Natural killer cell (primary cell): ENCODE measurements around the gene PIK3C2G. TPM values are rescaled to one million over a fixed set of nuclear protein-coding genes. Genes with fewer than 3 reads are reported as not detected.

Experiments
- ATAC-seq, 3 donors: fragments of 150-1000 bp in 2 of 3; fragments of 200-7000 bp in 1 of 3; cut with Tn5 transposase; 1 replicate in 1 of 3; 2 replicates in 2 of 3; pipeline ENCODE4 v1.10.0; 2021; ENCODE audit warnings: mild to moderate bottlenecking in 2 of 3, moderate library complexity in 2 of 3
- DNase-seq, 2 donors: peaks; one replicate each; pipeline versions ENCODE4 v3.0.0 to v3.0.0-alpha.2; 2013 to 2021; ENCODE audit warnings: mixed read lengths in 1 of 2
- H3K27ac ChIP-seq: one replicate; pipeline ENCODE4 v1.5.1; 2013; ENCODE audit warnings: mild to moderate bottlenecking, low read length
- H3K27me3 ChIP-seq: one replicate; pipeline ENCODE4 v1.6.1; 2013; ENCODE audit warnings: low read length; ENCODE audit not compliant: control insufficient read depth, insufficient read depth
- H3K36me3 ChIP-seq: one replicate; pipeline ENCODE4 v1.6.1; 2013; ENCODE audit warnings: low read length; ENCODE audit not compliant: control insufficient read depth, insufficient read depth
- H3K4me1 ChIP-seq: one replicate; pipeline ENCODE4 v1.6.1; 2013; ENCODE audit warnings: low read length; ENCODE audit not compliant: control insufficient read depth, insufficient read depth
- H3K4me3 ChIP-seq: one replicate; pipeline ENCODE4 v1.5.1; 2013; ENCODE audit warnings: low read length
- H3K9me3 ChIP-seq: one replicate; pipeline ENCODE4 v1.6.1; 2013; ENCODE audit warnings: low read length; ENCODE audit not compliant: control insufficient read depth, insufficient read depth
- H3K27ac Mint-ChIP-seq, 2 donors: one replicate each; pipeline ENCODE4 v1.8.0; 2022; ENCODE audit warnings: mild to moderate bottlenecking in 2 of 2, mixed read lengths in 2 of 2, moderate library complexity in 1 of 2
- H3K27me3 Mint-ChIP-seq, 2 donors: one replicate each; pipeline ENCODE4 v1.8.0; 2022; ENCODE audit warnings: low read depth in 2 of 2, mixed read lengths in 2 of 2
- H3K36me3 Mint-ChIP-seq: one replicate; pipeline ENCODE4 v1.8.0; 2022; ENCODE audit warnings: mixed read lengths
- H3K4me1 Mint-ChIP-seq, 2 donors: one replicate each; pipeline ENCODE4 v1.8.0; 2022; ENCODE audit warnings: mixed read lengths in 2 of 2
- H3K4me3 Mint-ChIP-seq: one replicate; pipeline ENCODE4 v1.8.0; 2022; ENCODE audit warnings: mild to moderate bottlenecking, moderate library complexity, mixed read lengths
- H3K9me3 Mint-ChIP-seq, 2 donors: one replicate each; pipeline ENCODE4 v1.8.0; 2022; ENCODE audit warnings: mixed read lengths in 2 of 2
- CTCF ChIP-seq: fragments of 200-600 bp; IDR thresholded peaks from one replicate; pipeline ENCODE4 v1.8.0; 2022; ENCODE audit warnings: antibody characterized with exemption
- WGBS: methylation state at CpG from one replicate; pipeline ENCODE4 v1.1.7; 2013; ENCODE audit warnings: missing lambda C conversion rate; ENCODE audit not compliant: insufficient coverage; 5-methylcytosine and 5-hydroxymethylcytosine counted together
- intact Hi-C: fragments of 100-400 bp; cut with micrococcal nuclease; formaldehyde crosslinking; loops from one replicate; pipeline ENCODE4 v1.14.2; 2022
- total RNA-seq, 4 donors: library from RNA; stranded (reverse); fragments of 120-200 nt in 1 of 4; gene quantifications; one replicate each; pipeline versions ENCODE4 v1.2.3 to v1.2.4, GENCODE V29; 2013 to 2022

PIK3C2G gene
- total RNA-seq, 3 donors from 2014 or later (not counting 1 experiment from before 2014, with no cell fraction given) = not detected

- H3K27me3 Mint-ChIP-seq = no peaks in the 10 kb centered on the region
- intact Hi-C loops = no loop called here
- no peak overlapping the region for H3K4me3 Mint-ChIP-seq
- H3K4me1 Mint-ChIP-seq = no peaks in the 10 kb centered on the region
- no peaks in the 10 kb centered on the region for H3K36me3 Mint-ChIP-seq
- no peak overlapping the region for H3K27ac Mint-ChIP-seq
- TF ChIP-seq CTCF = no peak
- H3K4me1 ChIP-seq = no peaks in the 10 kb centered on the region
- no peak overlapping the region for H3K4me3 ChIP-seq
- H3K27ac ChIP-seq = no peak overlapping the region
- H3K9me3 ChIP-seq = peaks cover 2% of the 10 kb centered on the region
- no peak for DNase-seq
- peaks cover 7 to 10% of the 10 kb centered on the region in 2 donors for H3K9me3 Mint-ChIP-seq
- no peak for ATAC-seq
- no peaks in the 10 kb centered on the region for H3K36me3 ChIP-seq
- H3K27me3 ChIP-seq = no peaks in the 10 kb centered on the region
Observed at GRCh38 chr12:18591473-18591872, 330.2 kb downstream of the PIK3C2G start.

GRCh38 chr12:18595412-18595811 is 334.1 kb downstream of the PIK3C2G start:
- Mint-ChIP-seq H3K27me3 (no peaks in the 10 kb centered on the region), H3K4me3 (no peak overlapping the region), H3K27ac (no peak overlapping the region), H3K4me1 (no peaks in the 10 kb centered on the region), H3K9me3 (peaks cover 4 to 6% of the 10 kb centered on the region in 2 donors), H3K36me3 (no peaks in the 10 kb centered on the region)
- Histone ChIP-seq H3K27ac (no peak overlapping the region), H3K27me3 (no peaks in the 10 kb centered on the region), H3K4me3 (no peak overlapping the region), H3K9me3 (peaks cover 2% of the 10 kb centered on the region), H3K36me3 (no peaks in the 10 kb centered on the region), H3K4me1 (no peaks in the 10 kb centered on the region)
- no peak for TF ChIP-seq CTCF
- no peak for ATAC-seq
- intact Hi-C loops = no loop called here
- DNase-seq = no peak

- Mint-ChIP-seq H3K27me3 (no peaks in the 10 kb centered on the region), H3K27ac (no peak overlapping the region), H3K4me1 (no peaks in the 10 kb centered on the region), H3K9me3 (peaks cover 7 to 20% of the 10 kb centered on the region in 2 donors), H3K36me3 (no peaks in the 10 kb centered on the region), H3K4me3 (no peak overlapping the region)
- intact Hi-C loops = no loop called here
- H3K27me3 ChIP-seq = no peaks in the 10 kb centered on the region
- no peak overlapping the region for H3K4me3 ChIP-seq
- no peak overlapping the region for H3K27ac ChIP-seq
- no peaks in the 10 kb centered on the region for H3K9me3 ChIP-seq
- no peak for DNase-seq
- 86% methylated on average over 7 of the region's 7 CpGs for WGBS
- TF ChIP-seq CTCF = no peak
- H3K4me1 ChIP-seq = no peaks in the 10 kb centered on the region
- no peak for ATAC-seq
- no peaks in the 10 kb centered on the region for H3K36me3 ChIP-seq
Observed at GRCh38 chr12:18601962-18602361, 340.6 kb downstream of the PIK3C2G start.

GRCh38 chr12:18612971-18613370 is 351.7 kb downstream of the PIK3C2G start:
- Mint-ChIP-seq H3K4me3 (no peak overlapping the region), H3K36me3 (no peaks in the 10 kb centered on the region), H3K27ac (no peak overlapping the region), H3K9me3 (peaks cover 9 to 12% of the 10 kb centered on the region in 2 donors), H3K27me3 (no peaks in the 10 kb centered on the region), H3K4me1 (no peaks in the 10 kb centered on the region)
- ATAC-seq = no peak
- whole genome bisulfite sequencing = 91% methylated on average over 2 of the region's 2 CpGs
- no peak for DNase-seq
- Histone ChIP-seq H3K27me3 (no peaks in the 10 kb centered on the region), H3K9me3 (no peaks in the 10 kb centered on the region), H3K27ac (no peak overlapping the region), H3K36me3 (no peaks in the 10 kb centered on the region), H3K4me1 (no peaks in the 10 kb centered on the region), H3K4me3 (no peak overlapping the region)
- intact Hi-C loops = no loop called here
- TF ChIP-seq CTCF = no peak
